CD8-positive, alpha-beta memory T cell (primary cell): ENCODE measurements around the gene TMED4. TPM values are rescaled to one million over a fixed set of nuclear protein-coding genes. Genes with fewer than 3 reads are reported as not detected.
"Not testable (repeated sequence)": the region's sequence is repeated elsewhere in the genome, so short reads cannot be mapped to it uniquely, and the experiment has no call there.

Source experiments
- CTCF ChIA-PET: fragments of 350-600 bp; sonication (Branson Sonifier 250); formaldehyde crosslinking; loops from one replicate; lab custom pipeline; 2021; ENCODE audit warnings: antibody characterized with exemption; lab: Charles Lee
- POLR2A ChIA-PET: fragments of 350-600 bp; sonication (Branson Sonifier 250); formaldehyde crosslinking; loops from one replicate; lab custom pipeline; 2021; ENCODE audit warnings: antibody characterized with exemption; lab: Charles Lee
- DNase-seq, 5 donors: peaks; one replicate each; pipeline versions ENCODE4 v3.0.0 to v3.0.0-alpha.2; 2020 to 2022; ENCODE audit warnings: mixed read lengths in 1 of 5
- H3K27ac ChIP-seq: one replicate; pipeline ENCODE4 v1.7.0; 2013; ENCODE audit warnings: low read depth, mild to moderate bottlenecking, low read length, moderate library complexity
- H3K27me3 ChIP-seq: 2 replicates; pipeline ENCODE4 v1.7.0; 2013; ENCODE audit warnings: low read length, mild to moderate bottlenecking; ENCODE audit not compliant: insufficient read depth, poor library complexity, severe bottlenecking
- H3K36me3 ChIP-seq: 2 replicates; pipeline ENCODE4 v1.7.0; 2013; ENCODE audit warnings: mild to moderate bottlenecking, low read length, moderate library complexity; ENCODE audit not compliant: insufficient read depth
- H3K4me1 ChIP-seq: 2 replicates; pipeline ENCODE4 v1.7.0; 2013; ENCODE audit warnings: mild to moderate bottlenecking, low read length, moderate library complexity; ENCODE audit not compliant: insufficient read depth
- H3K4me3 ChIP-seq: 2 replicates; pipeline ENCODE4 v1.7.0; 2013; ENCODE audit warnings: mild to moderate bottlenecking, low read length
- H3K9me3 ChIP-seq: 2 replicates; pipeline ENCODE4 v1.7.0; 2013; ENCODE audit warnings: mild to moderate bottlenecking, low read length
- H3K27ac Mint-ChIP-seq, 8 donors: one replicate each; pipeline ENCODE4 v1.8.0; 2020 to 2021; ENCODE audit warnings: mixed read lengths in 8 of 8, mild to moderate bottlenecking in 6 of 8, inconsistent platforms in 3 of 8, moderate library complexity in 3 of 8
- H3K27me3 Mint-ChIP-seq, 2 donors: one replicate each; pipeline ENCODE4 v1.8.0; 2020 to 2021; ENCODE audit warnings: mixed read lengths in 2 of 2, mild to moderate bottlenecking in 1 of 2, moderate library complexity in 1 of 2
- H3K36me3 Mint-ChIP-seq, 3 donors: one replicate each; pipeline ENCODE4 v1.8.0; 2020 to 2021; ENCODE audit warnings: mixed read lengths in 3 of 3, inconsistent platforms in 1 of 3, mild to moderate bottlenecking in 1 of 3
- H3K4me1 Mint-ChIP-seq, 3 donors: one replicate each; pipeline ENCODE4 v1.8.0; 2020 to 2021; ENCODE audit warnings: mixed read lengths in 3 of 3, inconsistent platforms in 1 of 3, mild to moderate bottlenecking in 1 of 3
- H3K4me3 Mint-ChIP-seq, 7 donors: one replicate each; pipeline ENCODE4 v1.8.0; 2020 to 2021; ENCODE audit warnings: mixed read lengths in 7 of 7, mild to moderate bottlenecking in 6 of 7, moderate library complexity in 4 of 7, inconsistent platforms in 2 of 7
- H3K9me3 Mint-ChIP-seq, 5 donors: one replicate each; pipeline ENCODE4 v1.8.0; 2020 to 2022; ENCODE audit warnings: mixed read lengths in 5 of 5, mild to moderate bottlenecking in 3 of 5, moderate library complexity in 2 of 5, inconsistent platforms in 1 of 5
- polyA plus RNA-seq: library from polyadenylated mRNA; unstranded; fragments of 300-500 nt; fragmentation: Illumina TruSeq; gene quantifications from one replicate; pipeline ENCODE4 v1.2.3, GENCODE V29; 2021
- total RNA-seq, 2 experiments: library from RNA; stranded (reverse); gene quantifications; one replicate each; pipeline ENCODE4 v1.2.3, GENCODE V29; 2021

The TMED4 gene
- total and polyA plus RNA-seq, 3 experiments from 2014 or later = 78.8 to 84.3 (median 80.5) TPM

- no peak for DNase-seq
- Mint-ChIP-seq H3K36me3 (peaks cover 5 to 80% (median 20%) of the 10 kb centered on the region in 3 donors), H3K27ac (peak overlapping the region in 2 of 8 donors; percentile 8 to 41)
These were observed 15.4 kb downstream of the TMED4 start for GRCh38 chr7:44566680-44567079.

GRCh38 chr7:44565795-44566559 lies 16.1 kb downstream of the TMED4 start:
- H3K36me3 Mint-ChIP-seq = peaks cover 5 to 73% (median 20%) of the 10 kb centered on the region in 3 donors
- no peaks in the 10 kb centered on the region for H3K9me3 Mint-ChIP-seq
- no peak overlapping the region for H3K4me3 ChIP-seq
- H3K4me1 ChIP-seq = no peaks in the 10 kb centered on the region
- H3K9me3 ChIP-seq = no peaks in the 10 kb centered on the region
- POLR2A ChIA-PET = interaction anchor here (0.5 to 1.6 kb wide), 5 partner anchors 8 to 251 kb away, joined by 4 to 6 read pairs (median 4); partner anchors contain the start of genes DDX56 and OGDH
- peaks cover 0 to 2% of the 10 kb centered on the region in 2 donors for H3K27me3 Mint-ChIP-seq
- CTCF ChIA-PET = interaction anchor here (0.7 to 3.4 kb wide), 28 partner anchors 9 to 570 kb away, joined by 3 to 34 read pairs (median 4); partner anchors contain the start of genes DDX56, H2AZ2, NUDCD3 and TMED4
- peaks cover 55% of the 10 kb centered on the region for H3K36me3 ChIP-seq
- H3K4me1 Mint-ChIP-seq = peaks cover 7 to 13% (median 11%) of the 10 kb centered on the region in 3 donors
- no peaks in the 10 kb centered on the region for H3K27me3 ChIP-seq
- peak overlapping the region; percentile 64 for H3K27ac ChIP-seq
- H3K4me3 Mint-ChIP-seq = peak overlapping the region in 1 of 7 donors; percentile 35
- peak overlapping the region in 6 of 8 donors; percentile 23 to 87 (median 68) for H3K27ac Mint-ChIP-seq
- DNase-seq = no peak

More at GRCh38 chr7:44566680-44567079, 15.4 kb downstream of the TMED4 start:
- H3K27me3 ChIP-seq = no peaks in the 10 kb centered on the region
- ChIA-PET POLR2A (interaction anchor here (1.4 kb wide), 1 partner anchor 39 kb away, joined by 4 read pairs; the partner anchor contains the start of gene OGDH), CTCF (interaction anchor here (1.2 to 3.4 kb wide), 3 partner anchors 8 to 325 kb away, joined by 4 to 34 read pairs (median 20); partner anchors contain the start of gene DDX56)
- H3K27ac ChIP-seq = no peak overlapping the region
- H3K4me3 ChIP-seq = no peak overlapping the region
- Mint-ChIP-seq H3K4me1 (peaks cover 12 to 15% (median 15%) of the 10 kb centered on the region in 3 donors), H3K4me3 (no peak overlapping the region), H3K9me3 (no peaks in the 10 kb centered on the region), H3K27me3 (peaks cover 0 to 2% of the 10 kb centered on the region in 2 donors)
- peaks cover 62% of the 10 kb centered on the region for H3K36me3 ChIP-seq
- no peaks in the 10 kb centered on the region for H3K4me1 ChIP-seq
- H3K9me3 ChIP-seq = no peaks in the 10 kb centered on the region

GRCh38 chr7:44565097-44565794 lies 16.8 kb downstream of the TMED4 start:
- H3K27me3 Mint-ChIP-seq = peaks cover 0 to 2% of the 10 kb centered on the region in 2 donors
- peaks cover 5 to 66% (median 20%) of the 10 kb centered on the region in 3 donors for H3K36me3 Mint-ChIP-seq
- H3K27ac Mint-ChIP-seq = peak overlapping the region in 7 of 8 donors; percentile 20 to 87 (median 60)
- H3K4me3 Mint-ChIP-seq = peak overlapping the region in 1 of 7 donors; percentile 35
- H3K9me3 ChIP-seq = no peaks in the 10 kb centered on the region
- H3K36me3 ChIP-seq = peaks cover 48% of the 10 kb centered on the region
- H3K4me3 ChIP-seq = no peak overlapping the region
- ChIA-PET POLR2A (interaction anchor here (1.1 to 1.6 kb wide), 3 partner anchors 9 to 75 kb away, joined by 4 to 6 read pairs (median 5); partner anchors contain the start of genes DDX56 and OGDH), CTCF (interaction anchor here (0.6 to 3.4 kb wide), 31 partner anchors 9 to 1022 kb away, joined by 3 to 34 read pairs (median 4); partner anchors contain the start of genes DDX56, H2AZ2, NUDCD3 and TMED4)
- DNase-seq = peak; percentile 43 to 73 (median 47)
- H3K9me3 Mint-ChIP-seq = no peaks in the 10 kb centered on the region
- no peaks in the 10 kb centered on the region for H3K4me1 ChIP-seq
- peaks cover 7 to 13% (median 11%) of the 10 kb centered on the region in 3 donors for H3K4me1 Mint-ChIP-seq
- H3K27ac ChIP-seq = peak overlapping the region; percentile 64
- H3K27me3 ChIP-seq = no peaks in the 10 kb centered on the region

GRCh38 chr7:44564606-44565005 lies 17.4 kb downstream of the TMED4 start:
- CTCF ChIA-PET = interaction anchor here (0.9 to 3.4 kb wide), 17 partner anchors 10 to 571 kb away, joined by 3 to 34 read pairs (median 5); partner anchors contain the start of genes DDX56, H2AZ2, NUDCD3 and TMED4
- DNase-seq = no peak
- no peaks in the 10 kb centered on the region for H3K9me3 Mint-ChIP-seq
- POLR2A ChIA-PET = interaction anchor here (0.6 to 1.6 kb wide), 2 partner anchors 9 to 75 kb away, joined by 4 to 6 read pairs; partner anchors contain the start of gene DDX56
- Histone ChIP-seq H3K27ac (no peak overlapping the region), H3K9me3 (no peaks in the 10 kb centered on the region), H3K27me3 (no peaks in the 10 kb centered on the region), H3K4me1 (no peaks in the 10 kb centered on the region), H3K4me3 (no peak overlapping the region), H3K36me3 (peaks cover 42% of the 10 kb centered on the region)
- H3K36me3 Mint-ChIP-seq = peaks cover 4 to 60% (median 15%) of the 10 kb centered on the region in 3 donors
- no peak overlapping the region for H3K4me3 Mint-ChIP-seq
- peak overlapping the region in 4 of 8 donors; percentile 5 to 72 (median 40) for H3K27ac Mint-ChIP-seq
- H3K4me1 Mint-ChIP-seq = peaks cover 7 to 11% (median 8%) of the 10 kb centered on the region in 3 donors
- H3K27me3 Mint-ChIP-seq = peaks cover 0 to 2% of the 10 kb centered on the region in 2 donors

GRCh38 chr7:44563171-44563679 lies 18.8 kb downstream of the TMED4 start:
- POLR2A ChIA-PET = no interaction called here
- H3K4me3 Mint-ChIP-seq = no peak overlapping the region
- Histone ChIP-seq H3K9me3 (no peaks in the 10 kb centered on the region), H3K36me3 (peaks cover 28% of the 10 kb centered on the region), H3K27ac (no peak overlapping the region), H3K4me1 (no peaks in the 10 kb centered on the region), H3K27me3 (no peaks in the 10 kb centered on the region), H3K4me3 (no peak overlapping the region)
- peaks cover 0 to 2% of the 10 kb centered on the region in 2 donors for H3K27me3 Mint-ChIP-seq
- H3K36me3 Mint-ChIP-seq = peaks cover 0 to 46% (median 9%) of the 10 kb centered on the region in 3 donors
- CTCF ChIA-PET = interaction anchor here (2.7 to 3.4 kb wide), 2 partner anchors 11 to 73 kb away, joined by 13 to 34 read pairs; partner anchors contain the start of genes DDX56 and NUDCD3
- H3K27ac Mint-ChIP-seq = peak overlapping the region in 7 of 8 donors; percentile 29 to 93 (median 56)
- no peak for DNase-seq
- no peaks in the 10 kb centered on the region for H3K9me3 Mint-ChIP-seq
- peaks cover 7 to 9% (median 8%) of the 10 kb centered on the region in 3 donors for H3K4me1 Mint-ChIP-seq

GRCh38 chr7:44562622-44562962 lies 19.4 kb downstream of the TMED4 start:
- H3K4me3 Mint-ChIP-seq = not testable (repeated sequence)

GRCh38 chr7:44561962-44562621 lies 19.9 kb downstream of the TMED4 start:
- H3K27ac Mint-ChIP-seq = peak overlapping the region in 2 of 8 donors; percentile 11 to 22
- POLR2A ChIA-PET = no interaction called here
- CTCF ChIA-PET = no interaction called here

More at GRCh38 chr7:44562622-44562962, 19.4 kb downstream of the TMED4 start:
- H3K9me3 ChIP-seq, H3K4me1 ChIP-seq, H3K27ac Mint-ChIP-seq, H3K27ac ChIP-seq, H3K27me3 Mint-ChIP-seq, H3K27me3 ChIP-seq, DNase-seq, CTCF ChIA-PET, POLR2A ChIA-PET, H3K4me3 ChIP-seq, H3K9me3 Mint-ChIP-seq, H3K4me1 Mint-ChIP-seq: not testable (repeated sequence)
- H3K36me3 Mint-ChIP-seq = peaks cover 0 to 40% (median 9%) of the 10 kb centered on the region in 3 donors
- H3K36me3 ChIP-seq = peaks cover 21% of the 10 kb centered on the region

More at GRCh38 chr7:44561962-44562621, 19.9 kb downstream of the TMED4 start:
- DNase-seq = no peak
- H3K27me3 Mint-ChIP-seq = peaks cover 0 to 2% of the 10 kb centered on the region in 2 donors
- H3K9me3 Mint-ChIP-seq = no peaks in the 10 kb centered on the region
- no peaks in the 10 kb centered on the region for H3K4me1 ChIP-seq
- peaks cover 0 to 35% (median 6%) of the 10 kb centered on the region in 3 donors for H3K36me3 Mint-ChIP-seq
- H3K4me3 Mint-ChIP-seq = no peak overlapping the region
- no peaks in the 10 kb centered on the region for H3K9me3 ChIP-seq
- H3K4me1 Mint-ChIP-seq = peaks cover 7 to 8% (median 7%) of the 10 kb centered on the region in 3 donors
- peaks cover 16% of the 10 kb centered on the region for H3K36me3 ChIP-seq
- H3K27me3 ChIP-seq = no peaks in the 10 kb centered on the region
- H3K27ac ChIP-seq = no peak overlapping the region
- H3K4me3 ChIP-seq = no peak overlapping the region
